ENCODE measurements around the gene SSBP2.
"Not testable (repeated sequence)": the region's sequence is repeated elsewhere in the genome, so short reads cannot be mapped to it uniquely, and the experiment has no call there.

SSBP2 gene

GRCh38 chr5:81646469-81646995, 104.4 kb downstream of the SSBP2 start:
- no peak for DNase-seq

DNA sequence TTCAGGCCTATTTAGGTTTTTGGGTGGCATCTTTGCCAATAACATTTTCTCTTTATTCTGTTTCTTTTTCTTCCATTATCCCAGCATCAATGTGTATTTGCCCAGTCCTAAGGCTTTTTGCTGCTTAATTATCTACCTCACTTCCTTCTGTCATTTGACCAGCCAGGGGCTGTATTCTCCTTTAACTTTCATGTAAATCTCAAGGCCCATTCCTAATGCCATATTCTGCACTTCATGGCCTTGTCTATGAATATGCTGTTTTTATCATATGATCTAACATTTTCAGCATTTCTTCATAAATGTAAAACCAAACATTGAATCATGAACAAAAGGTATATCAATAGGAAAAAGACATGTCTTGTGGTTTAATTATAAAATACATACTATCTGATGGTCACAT, 108.7 kb downstream of the SSBP2 start:
- DNase-seq = no peak

- no peak for DNase-seq
Observed at GRCh38 chr5:81639556-81639955, 111.3 kb downstream of the SSBP2 start.

DNA sequence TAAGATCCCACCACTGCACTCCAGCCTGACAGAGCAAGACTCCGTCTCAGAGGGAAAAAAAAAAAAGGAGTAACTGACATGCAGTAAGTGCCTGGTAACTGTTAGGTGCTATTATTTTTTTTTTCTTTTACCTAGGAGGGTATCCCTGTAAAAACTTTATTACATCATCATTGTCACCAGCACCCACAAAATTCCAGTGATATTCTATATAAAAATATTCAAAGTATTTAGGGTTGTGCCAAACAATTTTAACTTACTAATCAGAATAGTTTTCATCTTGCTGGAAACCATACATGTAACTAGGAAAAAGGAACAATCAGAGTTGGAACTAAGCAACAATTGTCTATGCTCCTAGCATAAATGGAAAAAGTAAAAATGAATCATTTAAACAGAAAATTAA, 112.4 kb downstream of the SSBP2 start:
- DNase-seq = no peak

- DNase-seq = no peak
Observed at GRCh38 chr5:81633891-81634290, 117.0 kb downstream of the SSBP2 start.

- no peak for DNase-seq
Observed at GRCh38 chr5:81633471-81633870, 117.4 kb downstream of the SSBP2 start.

DNA sequence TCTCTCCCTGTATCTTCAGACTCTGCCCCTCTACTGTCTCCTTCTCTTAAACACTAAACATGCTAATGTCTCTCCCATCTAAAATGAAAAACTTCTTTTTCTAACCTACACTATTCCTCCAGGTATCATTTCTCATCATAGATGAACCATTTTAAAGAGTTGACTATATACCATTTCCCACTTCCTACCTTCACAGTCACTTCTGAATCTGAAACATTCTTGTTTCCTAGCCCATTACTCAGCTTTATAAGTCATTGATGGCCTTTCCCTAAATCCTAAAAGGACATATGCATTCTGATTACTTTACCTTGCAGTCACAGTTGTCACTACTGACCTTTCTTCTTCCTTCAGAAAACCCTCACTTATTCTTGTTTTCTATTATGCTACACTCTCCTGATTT, 118.2 kb downstream of the SSBP2 start:
- DNase-seq = no peak

GRCh38 chr5:81631621-81632020, 119.3 kb downstream of the SSBP2 start:
- DNase-seq = no peak

- DNase-seq = peak; percentile 5
Observed at GRCh38 chr5:81631124-81631523, 119.8 kb downstream of the SSBP2 start.

DNA sequence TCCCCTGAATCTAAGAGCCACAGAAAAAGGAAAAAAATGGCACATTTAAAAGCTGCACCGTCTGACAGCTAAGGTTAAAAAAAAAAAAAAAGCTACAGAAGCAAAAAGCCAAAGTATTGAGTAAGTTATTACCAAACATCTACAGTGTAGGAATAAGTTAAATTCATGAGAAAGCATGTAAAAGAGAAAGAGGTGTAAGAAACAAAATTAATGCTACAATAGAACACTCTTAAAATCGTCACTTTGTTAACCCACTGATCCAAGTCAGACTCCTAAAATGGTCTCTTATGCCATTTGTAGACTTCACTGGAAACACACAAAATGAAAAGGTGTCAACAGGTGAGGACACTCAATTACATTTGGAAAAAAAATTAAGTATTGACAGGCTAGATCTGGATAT, 120.2 kb downstream of the SSBP2 start:
- DNase-seq = no peak

- DNase-seq = no peak
Observed at GRCh38 chr5:81629986-81630385, 120.9 kb downstream of the SSBP2 start.

DNA sequence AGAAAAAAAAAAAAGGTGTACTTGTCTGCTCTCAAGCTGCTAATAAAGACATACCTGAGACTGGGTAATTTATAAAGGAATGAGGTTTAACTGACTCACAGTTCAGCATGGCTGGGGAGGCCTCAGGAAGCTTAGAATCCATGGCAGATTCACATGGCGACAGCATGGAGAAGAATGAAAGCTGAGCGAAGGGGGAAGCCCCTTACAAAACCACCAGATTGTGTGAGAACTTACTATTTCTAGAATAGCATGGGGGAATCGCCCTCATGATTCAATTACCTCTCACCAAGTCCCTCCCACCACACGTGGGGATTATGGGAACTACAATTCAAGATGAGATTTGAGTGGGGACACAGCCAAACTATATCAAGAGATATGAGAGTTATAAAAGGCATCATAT, 122.8 kb downstream of the SSBP2 start:
- not testable (repeated sequence) for DNase-seq

DNA sequence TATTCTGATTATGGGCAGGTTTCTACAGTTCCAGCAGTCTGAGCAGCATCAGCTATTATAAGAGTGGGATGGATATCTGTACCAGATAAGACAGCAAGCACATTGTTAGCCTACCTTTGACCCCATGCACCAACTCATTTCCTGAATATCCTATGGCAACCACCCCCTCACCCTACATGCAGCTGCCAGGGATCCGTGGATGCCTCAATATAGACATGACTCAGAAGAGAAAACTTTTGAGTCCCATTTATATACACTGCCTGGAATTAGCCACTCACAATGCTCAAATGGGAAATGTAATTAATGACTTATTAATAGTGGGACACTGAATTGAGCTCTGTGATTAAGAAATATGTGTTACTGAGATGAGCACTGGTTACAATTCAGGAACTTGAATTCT, 124.4 kb downstream of the SSBP2 start:
- DNase-seq = no peak

- DNase-seq = no peak
Observed at GRCh38 chr5:81609810-81610375, 141.0 kb downstream of the SSBP2 start.

DNA sequence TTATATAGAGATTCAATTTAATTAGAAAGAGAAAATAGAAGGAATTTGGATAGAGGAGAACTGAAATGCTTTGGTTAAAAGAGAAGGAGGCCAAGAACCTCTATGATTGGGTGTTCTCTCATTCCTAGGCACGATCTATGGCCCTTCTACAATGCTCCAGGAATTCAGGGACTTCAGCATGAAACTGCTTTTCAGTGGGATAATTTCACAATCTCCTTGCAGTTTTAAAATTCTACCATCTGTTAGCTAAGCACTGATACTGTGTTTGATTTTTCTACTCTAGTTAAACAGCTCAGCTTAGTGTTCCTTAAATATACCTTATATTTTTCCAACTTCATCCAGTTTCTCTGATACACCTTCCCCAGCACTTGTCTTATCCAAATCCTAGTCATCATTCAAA, 141.9 kb downstream of the SSBP2 start:
- DNase-seq = no peak

- no peak for DNase-seq
Observed at GRCh38 chr5:81607693-81608092, 143.2 kb downstream of the SSBP2 start.

GRCh38 chr5:81606150-81606549, 144.7 kb downstream of the SSBP2 start:
- DNase-seq = no peak

GRCh38 chr5:81605299-81605698, 145.6 kb downstream of the SSBP2 start:
- no peak for DNase-seq

DNA sequence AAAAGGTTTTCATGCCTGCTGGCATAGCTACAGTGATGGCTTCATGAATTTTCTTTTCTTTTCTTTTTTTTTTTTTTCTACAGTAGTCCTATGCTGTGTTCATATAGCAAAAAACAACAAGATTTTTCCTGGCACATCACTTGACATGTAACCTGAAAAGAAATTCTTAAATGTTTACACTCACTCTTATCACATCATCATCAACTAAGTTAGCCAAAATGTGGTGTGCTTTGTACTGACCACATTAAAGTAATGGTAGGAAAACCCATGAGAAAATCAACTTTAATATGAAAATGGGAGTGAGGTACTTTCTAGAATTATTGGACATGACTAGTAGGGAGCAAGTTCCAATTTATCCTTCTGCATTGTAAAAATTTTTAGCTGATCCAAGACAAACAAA, 146.7 kb downstream of the SSBP2 start:
- no peak for DNase-seq

DNA sequence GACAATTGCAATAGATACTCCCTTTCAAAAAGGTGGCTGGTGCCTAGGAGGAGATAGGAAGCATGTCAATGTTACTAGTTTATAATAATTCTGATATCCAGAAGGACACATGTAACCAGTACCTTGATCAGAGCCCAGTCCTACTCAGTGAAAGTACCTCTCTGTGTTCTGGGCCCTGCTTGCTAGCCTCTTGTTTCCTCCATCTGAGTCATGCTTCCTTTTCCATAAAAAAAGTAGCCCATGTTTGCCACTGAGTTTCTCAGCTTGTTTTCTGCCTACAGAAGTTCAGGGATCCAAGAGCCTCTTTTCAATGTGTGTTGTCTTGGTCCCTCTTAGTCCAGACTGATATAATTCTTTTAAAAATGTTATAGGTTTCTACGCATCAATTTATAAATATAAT, 149.0 kb downstream of the SSBP2 start:
- DNase-seq = no peak

- DNase-seq = not testable (repeated sequence)
Observed at GRCh38 chr5:81592085-81592484, 158.8 kb downstream of the SSBP2 start.

DNA sequence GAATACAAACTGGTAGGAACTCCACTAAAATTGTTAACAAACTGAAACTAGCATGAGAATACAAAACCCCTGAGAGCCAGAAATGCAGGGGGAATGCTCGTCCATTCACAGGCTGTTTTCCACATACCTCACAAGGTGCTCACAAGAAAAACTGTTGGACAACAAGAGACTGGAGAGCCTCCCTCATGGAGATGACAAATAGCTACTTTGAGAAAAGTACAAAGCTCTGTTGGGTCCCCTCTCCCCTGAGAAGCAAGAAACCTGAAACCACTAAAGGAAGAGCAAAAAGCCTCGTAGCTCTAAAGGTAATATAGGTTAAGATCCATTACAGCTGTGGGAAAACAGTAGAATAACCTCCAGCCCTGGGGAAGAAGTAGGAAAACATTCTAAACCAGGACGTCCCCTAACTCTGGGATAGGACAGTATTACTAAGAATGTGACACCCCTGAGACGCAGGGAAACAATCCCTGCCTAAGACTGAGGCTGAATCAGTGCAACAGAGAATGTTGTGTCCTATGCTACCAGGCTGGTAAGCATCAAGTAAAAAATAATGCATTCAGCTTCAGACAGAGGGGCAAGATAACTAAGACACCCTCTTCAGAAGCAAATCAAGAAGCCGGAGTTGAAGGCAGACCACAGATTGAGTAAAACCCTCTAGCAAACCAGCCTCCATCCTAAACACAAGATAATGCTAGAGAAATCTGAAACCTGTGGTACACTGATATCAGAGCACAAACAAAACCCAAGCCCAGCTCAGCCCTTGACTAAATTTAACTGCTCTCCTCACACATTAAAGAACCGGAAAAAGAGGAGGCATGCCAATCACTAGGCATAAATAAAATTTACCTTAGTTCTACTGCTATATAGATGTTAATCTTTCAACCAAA, 160.2 kb downstream of the SSBP2 start:
- no peak for DNase-seq

- no peak for DNase-seq
Observed at GRCh38 chr5:81579262-81579924, 171.5 kb downstream of the SSBP2 start.

DNA sequence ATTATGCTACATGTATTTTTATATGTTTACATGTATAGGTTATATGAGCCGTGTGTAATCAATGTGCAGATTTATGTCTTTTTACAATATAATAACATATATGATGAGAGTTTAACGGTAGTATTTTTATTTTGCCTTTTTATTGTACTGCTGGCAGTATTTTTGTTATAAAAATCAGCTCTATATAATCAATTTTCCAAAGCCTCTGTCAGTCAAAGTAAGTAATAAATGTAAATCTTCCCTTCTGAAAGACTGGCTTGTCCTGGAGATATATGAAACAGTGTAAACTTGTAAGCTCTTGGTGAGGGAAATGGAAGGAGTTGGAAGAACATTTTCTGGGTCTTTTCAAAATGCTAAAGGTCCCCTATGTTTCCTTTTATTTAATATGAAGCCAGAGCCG, 173.8 kb downstream of the SSBP2 start:
- DNase-seq = no peak
